K562 treated with DMSO at 1 percent for 48 hours (cell line): ENCODE data around the gene MRPL46. TPM values are rescaled to one million over a fixed set of nuclear protein-coding genes. Genes with fewer than 3 reads are reported as not detected.

Experiments used
- total RNA-seq: library from RNA; unstranded; fragments of 300-600 nt; gene quantifications from 2 replicates; pipeline ENCODE4 v1.2.3, GENCODE V29; 2022; ENCODE audit warnings: low replicate concordance; ENCODE audit errors: extremely low read depth

MRPL46 gene
- total RNA-seq = not detected in 2 replicates

DNA sequence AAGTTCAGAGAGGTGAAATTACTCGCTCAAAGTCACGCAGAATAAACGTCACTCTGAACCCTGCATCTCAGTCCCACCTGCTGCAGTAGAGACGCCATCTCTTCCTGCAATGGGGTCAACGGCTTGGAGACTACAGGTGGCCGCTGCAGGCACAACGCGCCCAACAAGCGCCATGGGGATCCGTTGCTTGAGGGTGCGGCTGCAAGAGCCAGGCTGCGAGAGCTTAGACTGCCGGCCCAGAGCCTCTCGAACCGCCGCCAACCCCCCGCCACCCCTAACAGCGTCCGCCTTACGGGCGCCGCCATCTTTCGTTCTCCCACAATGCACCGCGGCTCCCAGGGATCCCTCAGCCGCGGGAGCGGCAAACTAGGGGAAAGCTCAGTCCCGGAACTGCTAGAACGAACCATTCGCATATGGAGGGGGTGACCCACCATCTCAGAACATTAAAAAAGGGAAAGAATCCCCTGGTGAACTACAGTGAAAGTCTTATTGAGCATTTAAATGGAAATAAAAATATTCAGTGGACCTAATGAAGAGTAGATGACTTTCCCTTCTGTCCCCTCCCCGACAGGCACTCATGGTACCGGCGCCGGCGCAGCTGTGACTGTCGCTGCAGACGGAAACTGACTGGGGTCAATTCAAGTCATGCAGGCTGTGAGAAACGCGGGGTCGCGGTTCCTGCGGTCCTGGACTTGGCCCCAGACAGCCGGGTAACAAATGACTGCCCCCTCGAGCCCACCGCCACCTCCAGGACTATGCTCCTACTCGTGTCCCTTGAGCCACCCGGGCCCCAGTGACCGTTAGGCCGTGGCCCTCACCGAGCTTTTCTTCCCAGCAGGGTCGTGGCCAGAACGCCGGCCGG lies at the start of gene MRPL46, which contains the start of gene MRPS11:
TSS of gene MRPL46 (minus strand) at position 316 of the 862 bp plus-strand sequence. CDS start at position 305, 11 bp downstream.
TSS of gene MRPS11 (plus strand) at position 636 of the 862 bp plus-strand sequence. CDS start at position 646, 10 bp downstream.

Other genes with a start within 250 kb of the MRPL46 start
- gene NTRK3, start 210.6 kb downstream of the MRPL46 start, total RNA-seq = not detected in 2 replicates
- not detected in 2 replicates for gene MRPS11, start 320 bp upstream of the MRPL46 start, total RNA-seq
- not detected in 2 replicates for gene DET1, start 79.3 kb upstream of the MRPL46 start, total RNA-seq
- gene AEN, start 154.0 kb upstream of the MRPL46 start, total RNA-seq = not detected in 2 replicates
- not detected in 2 replicates for gene ISG20, start 171.6 kb upstream of the MRPL46 start, total RNA-seq